GM20000 (cell line): ENCODE measurements around the gene MPND.

Experiments
- DNase-seq: peaks from one replicate; pipeline ENCODE4 v3.0.0; 2012; ENCODE audit warnings: low spot score
- CTCF ChIP-seq: IDR thresholded peaks from 2 replicates; pipeline ENCODE4 v1.5.1; 2012; ENCODE audit warnings: mild to moderate bottlenecking, control low read depth; ENCODE audit errors: extremely low read depth, missing control alignments

MPND gene

GRCh38 chr19:4379383-4380253, 36.3 kb downstream of the MPND start:
- DNase-seq: peak; percentile 55
- no peak for TF ChIP-seq CTCF

- TF ChIP-seq CTCF: no peak
- DNase-seq: no peak
These were observed 36.9 kb downstream of the MPND start for GRCh38 chr19:4380254-4380727.

- no peak for TF ChIP-seq CTCF
- DNase-seq: no peak
These were observed 42.1 kb downstream of the MPND start for GRCh38 chr19:4385291-4386040.

DNA sequence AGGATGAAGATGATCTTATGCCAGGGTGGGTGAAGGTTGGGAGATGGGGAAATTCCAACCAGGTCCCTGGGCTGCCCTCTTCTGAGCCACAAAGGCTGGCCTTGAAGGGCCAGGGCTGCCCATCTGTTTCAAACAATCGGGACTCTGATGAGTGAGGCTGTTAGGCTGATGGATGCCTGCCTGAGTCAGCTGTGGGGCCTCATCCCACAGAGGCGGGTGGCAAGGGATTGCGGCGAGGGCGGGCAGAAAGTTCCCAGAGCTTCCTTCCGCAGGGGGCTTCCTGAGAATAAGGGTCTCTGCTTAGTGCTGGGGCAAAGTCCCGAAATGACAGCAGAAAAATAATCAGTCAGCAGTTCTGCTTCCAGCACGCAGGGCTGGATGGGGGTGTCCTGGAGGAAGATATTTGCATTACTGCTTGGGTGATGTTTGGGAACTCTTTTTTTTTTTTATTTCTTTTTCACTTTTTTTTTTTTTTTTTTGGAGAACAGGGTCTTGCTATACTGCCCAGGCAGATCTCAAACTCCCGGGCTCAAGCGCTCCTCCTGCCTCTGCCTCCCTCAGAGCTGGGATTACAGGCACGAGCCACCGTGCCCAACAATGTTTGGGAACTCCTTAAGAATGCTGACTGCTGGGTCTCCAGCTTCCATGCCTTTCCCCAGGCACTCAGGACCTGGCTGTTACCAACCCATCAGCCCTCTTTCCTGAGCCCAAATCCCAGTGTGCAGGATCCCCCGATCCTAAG, 42.9 kb downstream of the MPND start:
- DNase-seq: no peak
- TF ChIP-seq CTCF: no peak

DNA sequence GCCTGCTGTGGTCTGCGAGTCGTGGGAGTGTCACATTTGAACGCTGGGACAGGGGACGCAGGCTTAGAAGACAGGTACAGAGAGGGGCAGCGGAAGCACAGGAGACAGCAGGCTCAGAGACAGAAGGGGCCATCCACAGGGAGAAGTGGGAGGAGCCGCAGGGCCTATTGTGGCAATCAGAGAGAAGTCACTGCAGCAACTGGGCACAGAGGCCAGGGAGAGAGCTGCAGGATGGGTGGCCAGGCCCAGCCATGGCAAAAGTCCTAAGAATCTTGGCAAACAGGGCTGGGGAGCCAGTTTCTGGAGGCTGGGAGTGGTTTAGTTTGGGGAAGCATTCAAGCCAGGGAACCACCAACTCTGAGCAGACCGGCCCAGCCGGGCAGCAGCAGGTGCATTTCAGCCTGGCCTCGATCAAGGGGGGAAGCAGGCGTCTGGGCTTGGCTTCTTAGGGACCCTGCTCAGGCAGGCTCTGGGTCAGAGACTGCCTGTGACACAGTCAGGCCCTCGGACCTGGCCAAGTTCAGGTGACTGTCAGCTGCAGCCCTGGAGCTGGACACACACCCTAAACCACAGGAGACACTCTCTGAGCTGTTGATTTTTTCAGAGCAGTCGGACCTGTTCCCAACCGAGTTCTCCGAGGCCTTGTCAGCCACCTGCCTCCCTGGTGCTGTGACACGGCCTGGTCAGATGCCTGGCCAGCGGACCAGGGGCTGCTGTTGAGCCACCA, 45.1 kb downstream of the MPND start:
- no peak for TF ChIP-seq CTCF
- no peak for DNase-seq

GRCh38 chr19:4389064-4389375, 45.7 kb downstream of the MPND start:
- no peak for TF ChIP-seq CTCF
- no peak for DNase-seq
